GM18526 (cell line): ENCODE results near the gene ZSWIM9.

ENCODE experiments used
- POLR2A ChIP-seq: IDR thresholded peaks from 3 replicates; pipeline ENCODE4 v1.6.1; 2011; ENCODE audit not compliant: insufficient read length; ENCODE audit errors: extremely low read depth

The ZSWIM9 gene

GRCh38 chr19:48239582-48240141 is 69.2 kb downstream of the ZSWIM9 start:
- TF ChIP-seq POLR2A = no peak

DNA sequence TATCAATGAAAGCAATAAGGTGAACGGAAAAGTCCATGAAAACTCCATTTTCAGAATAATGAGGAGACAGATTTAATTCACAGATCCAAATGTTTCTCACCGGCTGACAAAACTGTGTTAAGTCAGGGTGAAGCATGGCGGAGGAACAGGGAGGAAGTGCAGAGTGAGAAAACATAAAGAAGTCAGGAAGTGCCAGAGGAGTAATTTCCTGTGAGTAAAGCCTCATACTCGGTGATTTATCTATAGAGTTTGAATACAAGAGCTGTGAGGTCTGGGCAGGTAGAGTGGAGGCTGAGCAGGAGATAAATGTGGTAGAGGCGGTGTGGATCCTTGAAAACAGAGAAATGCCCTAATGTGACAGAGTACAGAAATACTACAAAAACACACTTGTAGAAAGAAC is 73.8 kb downstream of the ZSWIM9 start:
- no peak for TF ChIP-seq POLR2A

- TF ChIP-seq POLR2A = no peak
Observed at GRCh38 chr19:48246101-48246500, 75.6 kb downstream of the ZSWIM9 start.

GRCh38 chr19:48247212-48247611 is 76.7 kb downstream of the ZSWIM9 start:
- no peak for TF ChIP-seq POLR2A
